Vagina (tissue), 2 donors: ENCODE data around the gene AKR1E2. TPM values are rescaled to one million over a fixed set of nuclear protein-coding genes. Genes with fewer than 3 reads are reported as not detected.

Experiments
- DNase-seq, 2 donors: peaks; one replicate each; pipeline ENCODE4 v3.0.0-alpha.2; 2017; ENCODE audit errors: extremely low spot score in 2 of 2
- H3K27ac ChIP-seq: fragments of 200-600 bp; sonication (generic); one replicate; pipeline ENCODE4 v1.5.1; 2019
- H3K27me3 ChIP-seq: fragments of 200-600 bp; sonication (generic); one replicate; pipeline ENCODE4 v1.5.1; 2019
- H3K36me3 ChIP-seq, 2 donors: fragments of 200-600 bp; sonication (generic); one replicate each; pipeline ENCODE4 v1.5.1; 2017 to 2019
- H3K4me1 ChIP-seq: fragments of 200-600 bp; sonication (generic); one replicate; pipeline ENCODE4 v1.5.1; 2019
- H3K4me3 ChIP-seq, 2 donors: fragments of 200-600 bp; sonication (generic); 1 replicate in 1 of 2; 2 replicates in 1 of 2; pipeline ENCODE4 v1.5.1; 2016 to 2019
- H3K9me3 ChIP-seq: fragments of 200-600 bp; sonication (generic); one replicate; pipeline ENCODE4 v1.5.1; 2019
- CTCF ChIP-seq, 3 experiments: fragments of 450-650 bp in 2 of 3; fragments of 200-600 bp in 1 of 3; sonication (generic) in 1 of 3; IDR thresholded peaks; one replicate each; pipeline ENCODE4 v1.5.1; 2017 to 2019; ENCODE audit warnings: antibody characterized with exemption in 3 of 3, mild to moderate bottlenecking in 2 of 3, moderate library complexity in 2 of 3
- POLR2A ChIP-seq, 2 donors: fragments of 450-650 bp; IDR thresholded peaks; one replicate each; pipeline ENCODE4 v1.6.1; 2017; ENCODE audit warnings: antibody characterized with exemption in 2 of 2, mild to moderate bottlenecking in 2 of 2, moderate library complexity in 2 of 2
- POLR2AphosphoS5 ChIP-seq, 2 donors: sonication (generic); formaldehyde crosslinking; IDR thresholded peaks; one replicate each; pipeline ENCODE4 v1.9.0; 2017; ENCODE audit warnings: antibody characterized with exemption in 2 of 2, mild to moderate bottlenecking in 2 of 2, low read depth in 1 of 2; ENCODE audit not compliant: insufficient read depth in 1 of 2
- intact Hi-C: fragments of 100-400 bp; cut with DNase I; formaldehyde crosslinking; loops from one replicate; pipeline ENCODE4 v1.15.1; 2023
- total RNA-seq: library from RNA; depleted of rRNA; stranded (reverse); fragments of >200 nt; gene quantifications from one replicate; pipeline ENCODE4 v1.2.3, GENCODE V29; 2016

Gene AKR1E2
- total RNA-seq, 1 donor from 2014 or later, result 3.7 TPM

GRCh38 chr10:4883079-4883739, 57.2 kb downstream of the AKR1E2 start:
- intact Hi-C loops, result no loop called here
- no peak for DNase-seq
- TF ChIP-seq CTCF (IDR thresholded peaks at IDR 0.05), result no peak
- no peak for TF ChIP-seq POLR2A (IDR thresholded peaks at IDR 0.05)
- no peak for TF ChIP-seq POLR2AphosphoS5 (IDR thresholded peaks at IDR 0.05; ENCODE audit: insufficient read depth in 1 of 2, low read depth in 1 of 2)
- H3K4me1 ChIP-seq, result peaks cover 8% of the 10 kb centered on the region
- no peaks in the 10 kb centered on the region for H3K36me3 ChIP-seq
- no peaks in the 10 kb centered on the region for H3K27me3 ChIP-seq
- H3K27ac ChIP-seq, result no peak overlapping the region
- H3K4me3 ChIP-seq, result no peak overlapping the region
- no peaks in the 10 kb centered on the region for H3K9me3 ChIP-seq

GRCh38 chr10:4885162-4885561, 59.2 kb downstream of the AKR1E2 start:
- intact Hi-C loops, result no loop called here
- Histone ChIP-seq H3K4me3 (no peak overlapping the region), H3K4me1 (peaks cover 8% of the 10 kb centered on the region), H3K27me3 (no peaks in the 10 kb centered on the region), H3K27ac (no peak overlapping the region), H3K36me3 (no peaks in the 10 kb centered on the region), H3K9me3 (no peaks in the 10 kb centered on the region)
- DNase-seq, result no peak
- TF ChIP-seq CTCF (IDR thresholded peaks at IDR 0.05) (no peak), POLR2AphosphoS5 (IDR thresholded peaks at IDR 0.05; ENCODE audit: insufficient read depth in 1 of 2, low read depth in 1 of 2) (no peak), POLR2A (IDR thresholded peaks at IDR 0.05) (no peak)

- no peak for DNase-seq
- intact Hi-C loops, result no loop called here
Measured at GRCh38 chr10:4887501-4887900, 61.5 kb downstream of the AKR1E2 start.

GRCh38 chr10:4888236-4888635, 62.2 kb downstream of the AKR1E2 start:
- intact Hi-C loops, result no loop called here
- Histone ChIP-seq H3K27me3 (no peaks in the 10 kb centered on the region), H3K36me3 (no peaks in the 10 kb centered on the region), H3K9me3 (no peaks in the 10 kb centered on the region), H3K4me3 (no peak overlapping the region), H3K27ac (no peak overlapping the region), H3K4me1 (peaks cover 8% of the 10 kb centered on the region)
- TF ChIP-seq CTCF (IDR thresholded peaks at IDR 0.05) (no peak), POLR2A (IDR thresholded peaks at IDR 0.05) (no peak), POLR2AphosphoS5 (IDR thresholded peaks at IDR 0.05; ENCODE audit: insufficient read depth in 1 of 2, low read depth in 1 of 2) (no peak)
- no peak for DNase-seq

More at GRCh38 chr10:4887501-4887900, 61.5 kb downstream of the AKR1E2 start:
- H3K4me1 ChIP-seq, result peaks cover 8% of the 10 kb centered on the region
- no peaks in the 10 kb centered on the region for H3K9me3 ChIP-seq
- no peak for TF ChIP-seq POLR2AphosphoS5 (IDR thresholded peaks at IDR 0.05; ENCODE audit: insufficient read depth in 1 of 2, low read depth in 1 of 2)
- no peak overlapping the region for H3K27ac ChIP-seq
- no peak overlapping the region for H3K4me3 ChIP-seq
- no peaks in the 10 kb centered on the region for H3K27me3 ChIP-seq
- no peaks in the 10 kb centered on the region for H3K36me3 ChIP-seq

DNA sequence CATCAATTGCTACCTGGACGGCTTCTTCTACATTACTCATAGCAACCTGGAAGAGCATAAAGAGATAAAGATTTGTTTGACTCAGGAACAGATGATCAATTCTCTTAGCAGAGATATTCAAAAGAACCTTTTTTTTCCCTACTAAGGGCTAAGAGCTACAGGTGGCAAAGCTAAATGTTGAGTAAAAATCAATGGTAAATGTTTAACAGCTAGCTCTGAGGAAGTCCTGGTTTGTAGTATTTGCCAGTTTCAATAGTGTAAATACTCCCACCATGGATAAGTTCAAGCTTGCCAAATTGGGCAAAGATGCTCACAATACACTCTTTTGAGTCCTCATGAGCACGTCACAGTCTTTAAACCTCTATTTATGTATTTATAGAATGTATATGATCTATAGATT, 64.0 kb downstream of the AKR1E2 start:
- DNase-seq, result no peak
- H3K9me3 ChIP-seq, result no peaks in the 10 kb centered on the region
- H3K27ac ChIP-seq, result no peak overlapping the region
- intact Hi-C loops, result no loop called here
- TF ChIP-seq CTCF (IDR thresholded peaks at IDR 0.05), result no peak
- TF ChIP-seq POLR2AphosphoS5 (IDR thresholded peaks at IDR 0.05; ENCODE audit: insufficient read depth in 1 of 2, low read depth in 1 of 2), result no peak
- no peak for TF ChIP-seq POLR2A (IDR thresholded peaks at IDR 0.05)
- peaks cover 8% of the 10 kb centered on the region for H3K4me1 ChIP-seq
- no peak overlapping the region for H3K4me3 ChIP-seq
- no peaks in the 10 kb centered on the region for H3K27me3 ChIP-seq
- no peaks in the 10 kb centered on the region for H3K36me3 ChIP-seq
